HG02884 (cell line): ENCODE results near the gene HLA-DOB.

Experiments used
- ATAC-seq: cut with Tn5 transposase; IDR thresholded peaks from one replicate; pipeline ENCODE4 v1.9.1; 2021; ENCODE audit warnings: mild to moderate bottlenecking, moderate library complexity; ENCODE audit not compliant: unreplicated experiment

Gene HLA-DOB

DNA sequence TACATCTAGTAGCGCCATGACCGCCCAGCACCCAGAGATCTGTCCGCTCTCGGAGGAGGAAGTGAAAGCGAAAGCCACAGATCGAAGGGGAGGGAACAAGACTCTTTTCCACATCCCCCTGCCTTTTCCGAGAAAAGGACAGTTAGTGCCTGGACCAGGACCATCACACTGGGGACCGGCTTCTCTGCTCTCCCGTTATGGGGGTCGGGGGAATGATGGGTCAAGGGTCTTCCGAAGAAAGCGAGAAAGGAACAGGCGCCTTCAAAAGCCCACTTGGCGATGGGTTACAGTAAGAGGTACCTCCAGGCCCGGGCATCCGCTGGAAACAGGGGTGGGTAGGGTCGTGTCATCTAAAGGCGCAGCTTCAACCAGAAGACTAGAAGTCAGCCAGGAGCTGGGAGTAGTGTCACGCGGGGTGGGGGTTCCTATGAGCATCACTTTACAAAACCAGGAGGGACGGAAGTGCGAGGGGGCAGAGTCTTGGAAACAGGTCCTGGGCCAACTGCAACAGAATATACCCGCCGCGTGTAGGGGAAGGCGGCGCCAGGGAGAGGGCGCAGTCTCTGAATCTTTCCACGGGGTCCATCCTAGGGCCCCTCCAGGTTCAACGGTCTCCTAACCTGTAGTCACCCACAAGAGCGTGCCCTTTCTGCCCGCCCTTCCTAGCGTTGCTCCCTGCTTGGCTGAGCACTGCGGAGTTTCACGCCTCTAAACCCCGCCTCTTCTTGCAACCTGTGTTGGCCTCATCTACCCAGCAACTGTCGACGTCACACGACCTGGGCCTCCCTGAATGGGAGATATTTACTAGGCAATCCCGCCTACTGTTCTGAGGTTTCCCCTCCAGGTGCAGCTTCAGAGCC lies 27.4 kb upstream of the HLA-DOB start, which contains the start of gene PSMB8:
Gene PSMB8, minus strand, starts transcription at position 69 of the 860 bp plus-strand sequence. Its CDS starts 51 bp downstream, at position 18.
- peak; percentile 61 for ATAC-seq

DNA sequence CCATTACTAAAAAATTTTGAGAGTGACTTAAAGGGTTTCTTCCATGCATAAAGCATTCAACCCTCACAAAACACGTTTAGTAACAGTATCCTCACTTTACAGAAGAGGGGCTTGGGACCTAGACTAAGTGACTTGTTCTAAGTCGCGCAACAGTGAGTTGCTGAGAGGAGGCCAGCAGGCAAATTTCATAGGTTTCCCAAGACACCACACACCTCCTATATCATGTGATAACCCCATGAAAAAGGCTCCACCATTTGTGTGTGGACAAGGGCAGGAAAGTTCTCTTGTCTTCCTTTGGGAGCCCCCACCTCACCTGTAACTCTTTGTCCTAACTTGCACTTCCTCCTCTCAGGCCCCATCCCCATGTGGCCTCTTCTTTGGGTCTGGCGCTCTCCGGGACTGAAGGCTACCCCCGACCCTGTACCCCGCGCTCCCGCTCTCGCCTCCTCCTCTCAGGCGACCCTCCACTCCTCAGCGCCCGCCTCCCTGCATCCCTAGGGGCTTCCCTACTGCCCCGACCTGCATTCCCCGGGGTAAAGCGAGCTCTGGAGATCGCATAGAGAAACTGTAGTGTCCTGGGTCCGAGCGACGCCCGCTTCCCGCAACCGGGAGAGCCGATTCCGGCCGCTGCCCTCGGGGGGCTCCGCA lies 26.7 kb upstream of the HLA-DOB start:
- no peak for ATAC-seq

DNA sequence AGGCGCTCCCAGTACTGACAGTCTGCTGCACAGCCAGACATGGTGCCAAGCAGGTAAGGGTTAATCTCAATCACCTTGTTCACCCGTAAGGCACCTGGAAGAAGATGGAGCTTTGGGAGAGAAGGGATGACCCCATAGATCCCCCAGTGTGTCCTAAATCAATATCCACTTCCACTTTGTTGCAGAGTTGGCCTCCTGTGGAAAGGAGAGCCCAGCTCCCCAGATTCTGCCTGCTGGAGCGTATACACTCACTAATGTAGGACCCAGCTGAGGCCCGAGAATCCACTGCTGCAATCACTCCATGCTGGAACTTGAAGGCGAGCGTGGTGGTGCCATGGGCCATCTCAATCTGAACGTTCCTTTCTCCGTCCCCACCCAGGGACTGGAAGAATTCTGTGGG lies 25.9 kb upstream of the HLA-DOB start:
- ATAC-seq = no peak

DNA sequence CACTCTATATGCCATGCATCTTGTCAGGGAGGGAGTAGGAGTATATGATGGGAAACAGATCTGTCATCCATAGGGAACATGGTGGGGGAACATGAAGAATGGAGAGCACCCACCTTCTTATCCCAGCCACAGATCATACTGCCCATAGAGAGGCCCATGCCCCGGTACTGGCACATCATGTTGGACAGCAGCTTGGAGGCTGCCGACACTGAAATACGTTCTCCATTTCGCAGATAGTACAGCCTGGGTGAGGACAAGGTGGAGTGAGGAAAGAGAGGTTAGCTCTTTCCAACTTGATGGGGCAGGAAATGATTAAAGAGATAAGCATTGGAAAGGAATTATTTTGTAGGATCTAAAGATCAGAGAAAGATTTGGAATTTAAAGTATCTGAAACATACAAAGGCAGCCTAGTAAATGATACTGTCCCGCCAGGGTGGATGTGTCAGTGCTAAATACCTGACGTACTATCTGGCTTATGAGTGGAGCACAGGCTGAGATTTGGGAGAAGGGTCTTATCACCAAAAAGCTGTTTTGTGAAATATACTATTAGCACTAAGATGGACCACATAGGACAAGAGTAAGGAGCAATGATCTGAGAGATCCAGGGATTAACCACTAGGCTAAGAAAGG lies 25.3 kb upstream of the HLA-DOB start:
- ATAC-seq = no peak

DNA sequence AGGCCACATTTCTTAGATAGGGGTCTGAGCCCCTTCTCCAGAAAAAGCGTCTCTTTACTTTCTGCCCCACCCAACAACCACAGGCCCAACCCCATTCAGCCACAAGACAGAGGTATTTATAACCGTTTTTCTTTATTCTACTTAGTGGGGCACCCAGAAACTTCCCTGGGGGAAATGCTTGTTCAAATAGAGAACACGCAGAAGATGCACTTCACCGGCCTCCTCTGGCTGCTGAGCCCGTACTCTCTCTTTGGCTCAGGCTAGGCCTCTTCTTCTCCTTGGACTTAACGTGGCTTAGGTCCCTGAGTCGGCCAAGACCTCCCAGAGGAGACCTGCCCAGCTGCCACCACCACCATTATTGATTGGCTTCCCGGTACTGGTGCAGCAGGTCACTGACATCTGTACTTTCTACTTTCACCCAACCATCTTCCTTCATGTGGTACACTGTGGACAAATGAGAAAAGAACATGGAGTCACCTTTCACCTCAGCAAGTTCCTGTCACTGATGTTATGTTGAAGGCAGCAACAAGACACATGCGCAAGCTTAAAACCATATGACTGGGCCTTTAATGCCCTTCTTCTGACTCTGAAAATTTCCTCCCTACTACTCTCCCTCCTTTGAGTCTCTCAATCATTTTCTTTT lies 23.9 kb upstream of the HLA-DOB start:
- no peak for ATAC-seq

DNA sequence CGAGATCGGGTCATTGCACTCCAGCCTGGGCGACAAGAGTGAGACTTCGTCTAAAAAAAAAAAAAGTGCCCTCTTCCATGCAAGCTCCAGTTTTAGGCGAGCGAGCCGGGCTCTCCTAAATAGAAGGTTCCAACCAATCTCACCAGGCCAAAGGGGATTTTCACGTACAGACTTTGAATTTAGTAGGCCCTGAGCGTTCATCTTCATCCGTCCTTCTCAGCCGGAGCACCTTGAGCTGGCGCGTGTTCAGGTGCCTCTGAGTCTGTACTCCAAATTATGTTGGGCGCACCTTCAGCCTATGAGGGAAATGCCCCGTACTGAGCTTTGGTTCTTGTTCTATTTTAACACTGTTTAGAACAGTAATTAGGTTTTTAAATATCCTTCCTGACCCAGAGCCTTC lies 22.6 kb upstream of the HLA-DOB start:
- ATAC-seq = no peak

DNA sequence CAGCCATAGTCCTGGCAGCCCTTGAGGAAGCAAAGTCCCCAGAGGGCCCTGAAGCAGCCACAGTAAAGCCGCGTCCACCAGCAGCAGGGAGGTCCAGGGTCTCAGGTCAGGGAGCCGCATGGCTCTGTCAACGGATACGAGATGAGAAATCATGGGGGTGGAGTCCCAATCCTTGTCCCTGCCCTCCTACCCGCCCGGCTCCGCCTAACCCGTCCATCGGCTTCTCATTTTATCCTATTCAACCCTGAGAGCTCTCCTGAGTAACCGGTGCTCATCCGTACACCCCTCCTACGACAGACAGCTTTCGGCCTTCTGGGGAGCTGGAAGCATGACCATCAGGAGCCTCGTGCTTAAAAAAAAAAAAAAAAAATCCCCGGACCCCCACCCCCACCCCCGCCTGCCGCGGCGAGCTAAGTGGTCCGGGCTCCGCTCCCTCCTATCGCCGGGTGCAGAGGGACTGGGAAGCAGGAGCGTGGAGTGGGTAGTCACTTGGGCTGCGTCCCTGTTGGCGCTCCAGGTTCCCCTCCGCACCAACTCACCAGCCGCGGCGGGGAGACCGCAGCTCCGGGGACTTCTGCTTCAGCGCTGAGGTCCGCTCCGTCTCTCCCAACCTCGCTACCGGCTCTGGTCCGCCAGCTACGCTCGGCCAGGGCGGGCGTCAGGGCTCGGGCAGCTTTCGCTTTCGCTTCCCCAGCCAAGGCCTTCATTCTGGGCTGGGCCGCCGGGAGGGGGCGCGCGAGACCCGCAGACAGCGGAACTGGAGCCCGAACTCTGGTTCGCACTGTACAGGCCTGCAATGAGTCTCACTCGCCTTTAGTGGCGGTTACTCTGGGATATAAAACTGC lies 21.5 kb upstream of the HLA-DOB start, which contains the start of gene TAP2:
Gene TAP2, minus strand, starts transcription at position 626 of the 845 bp plus-strand sequence. Its CDS starts 506 bp downstream, at position 120.
- peak; percentile 56 for ATAC-seq

DNA sequence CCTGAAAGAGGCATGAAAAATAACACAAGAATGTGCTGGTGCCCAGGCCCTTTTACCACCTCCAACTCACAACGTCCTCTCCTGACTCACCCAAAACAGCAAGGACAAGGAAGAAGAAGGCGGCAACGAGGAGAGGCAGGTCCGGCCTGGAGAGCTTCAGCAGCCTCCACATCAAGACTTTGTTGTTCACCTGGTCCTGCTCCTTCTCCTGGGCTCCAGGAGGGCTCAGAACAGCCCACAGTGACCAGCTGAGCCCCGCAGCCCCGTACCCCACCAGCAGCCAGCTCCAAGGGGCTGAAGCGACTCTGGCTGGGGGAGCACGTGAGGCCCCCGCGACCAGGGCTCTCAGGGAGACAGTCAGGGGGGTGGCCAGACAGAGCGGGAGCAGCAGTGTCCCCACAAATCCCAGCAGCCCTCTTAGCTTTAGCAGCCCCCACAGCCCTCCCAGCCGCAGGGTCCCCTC lies 20.9 kb upstream of the HLA-DOB start:
- ATAC-seq = no peak

DNA sequence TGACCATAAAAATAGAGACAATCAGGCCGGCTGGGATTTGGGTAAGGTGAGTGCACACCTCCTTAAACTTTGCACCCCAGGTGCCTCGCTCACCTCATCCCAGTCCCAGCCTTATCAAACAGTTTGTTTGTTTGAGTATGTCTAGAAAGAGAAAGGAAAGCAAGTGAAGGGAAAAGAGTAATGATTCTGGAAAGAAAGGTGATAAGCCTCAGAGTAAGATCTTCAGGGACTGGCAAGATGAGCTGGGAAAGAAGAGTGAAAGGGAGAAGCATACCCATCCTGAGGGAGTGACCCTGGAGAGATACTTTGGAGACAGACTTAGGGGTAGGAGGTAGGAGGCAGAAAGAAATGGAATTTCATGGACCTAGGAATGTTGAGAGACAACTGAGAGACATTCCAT lies 20.1 kb upstream of the HLA-DOB start:
- ATAC-seq = no peak

DNA sequence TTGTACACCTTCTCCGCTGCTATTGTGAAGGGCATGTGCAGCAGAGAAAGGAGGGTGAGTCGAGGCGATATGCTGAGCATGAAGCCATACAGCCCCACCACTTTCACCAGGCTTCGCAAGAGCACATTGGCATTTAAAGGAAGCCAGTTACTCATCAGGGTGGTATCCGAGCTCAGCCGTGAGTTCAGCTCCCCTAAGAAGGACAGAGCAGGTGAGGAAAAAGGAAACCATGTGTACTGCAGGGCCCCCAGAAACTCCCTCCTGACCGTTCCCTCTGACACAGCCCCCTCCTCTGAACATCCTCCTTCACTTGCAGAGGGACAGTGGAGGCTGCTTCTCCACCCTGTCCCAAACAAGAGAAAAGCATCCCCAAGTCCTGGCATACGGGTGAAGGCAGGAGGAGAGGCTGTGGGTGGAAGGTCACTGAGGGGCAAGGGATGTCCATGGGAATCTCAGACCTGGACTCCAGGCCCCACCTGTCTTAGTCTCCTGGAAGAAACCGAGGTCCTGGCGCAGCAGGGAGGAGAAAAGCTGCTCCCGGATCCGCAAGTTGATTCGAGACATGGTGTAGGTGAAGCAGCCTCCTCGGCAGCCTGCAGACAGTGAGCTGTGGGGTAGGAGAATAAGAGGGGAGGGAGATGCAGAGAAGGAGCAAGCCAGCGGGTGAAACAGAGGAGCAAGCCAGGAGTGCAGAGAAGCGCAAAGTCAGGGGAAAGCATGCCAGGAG lies 18.5 kb upstream of the HLA-DOB start:
- ATAC-seq = no peak

DNA sequence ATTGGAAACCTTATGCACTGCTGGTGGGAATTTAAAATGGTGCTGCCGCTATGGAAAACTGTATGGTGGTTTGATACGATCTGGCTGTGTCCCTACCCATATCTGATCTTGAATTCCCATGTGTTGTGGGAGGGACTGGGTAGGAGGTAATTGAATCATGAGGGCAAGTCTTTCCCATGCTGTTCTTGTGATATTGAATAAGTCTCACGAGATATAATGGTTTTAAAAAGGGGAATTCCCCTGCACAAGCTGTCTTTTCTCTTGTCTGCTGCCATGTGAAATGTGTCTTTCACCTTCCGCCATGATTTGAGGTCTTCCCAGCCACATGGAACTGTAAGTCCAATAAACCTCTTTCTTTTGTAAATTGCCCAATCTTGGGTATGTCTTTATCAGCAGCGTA lies 16.9 kb upstream of the HLA-DOB start:
- ATAC-seq = no peak

DNA sequence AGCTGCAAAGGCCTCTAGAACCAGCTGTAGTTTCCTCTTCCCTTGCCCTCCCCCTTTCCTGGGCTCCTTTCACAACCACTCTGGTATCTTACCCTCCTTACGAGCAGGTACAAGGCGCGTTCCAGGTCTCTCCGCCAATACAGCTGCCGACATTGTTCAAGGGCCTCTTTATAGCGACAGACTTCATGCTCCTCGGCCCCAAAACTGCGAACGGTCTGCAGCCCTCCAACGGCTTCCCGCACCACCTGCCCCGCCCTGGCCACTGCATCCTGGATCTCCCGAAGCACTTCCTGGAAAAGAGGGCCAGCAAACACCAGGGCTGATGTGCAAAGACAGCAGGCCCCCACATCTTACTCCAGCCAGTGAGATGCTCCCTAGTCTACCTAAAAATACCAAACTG lies 15.7 kb upstream of the HLA-DOB start:
- no peak for ATAC-seq

DNA sequence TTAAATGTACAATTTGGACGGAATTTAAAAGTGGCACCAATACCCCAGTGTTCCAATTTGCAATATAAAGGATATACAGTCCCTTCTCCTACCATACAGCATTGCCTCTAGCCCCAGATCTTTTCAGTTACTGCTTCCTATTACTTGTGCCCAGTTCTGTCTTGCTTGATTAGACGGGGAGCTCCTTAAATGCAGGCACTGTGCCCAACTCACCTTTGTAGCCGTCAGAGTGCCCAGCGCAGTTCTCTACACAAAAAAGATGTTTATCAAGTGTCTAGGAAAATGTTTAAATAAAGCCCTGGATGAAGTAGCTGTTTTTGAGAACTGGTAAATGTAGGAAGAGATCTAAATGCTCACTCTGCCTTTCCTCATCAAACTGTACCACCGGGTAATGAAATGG lies 14.1 kb upstream of the HLA-DOB start:
- ATAC-seq = no peak

DNA sequence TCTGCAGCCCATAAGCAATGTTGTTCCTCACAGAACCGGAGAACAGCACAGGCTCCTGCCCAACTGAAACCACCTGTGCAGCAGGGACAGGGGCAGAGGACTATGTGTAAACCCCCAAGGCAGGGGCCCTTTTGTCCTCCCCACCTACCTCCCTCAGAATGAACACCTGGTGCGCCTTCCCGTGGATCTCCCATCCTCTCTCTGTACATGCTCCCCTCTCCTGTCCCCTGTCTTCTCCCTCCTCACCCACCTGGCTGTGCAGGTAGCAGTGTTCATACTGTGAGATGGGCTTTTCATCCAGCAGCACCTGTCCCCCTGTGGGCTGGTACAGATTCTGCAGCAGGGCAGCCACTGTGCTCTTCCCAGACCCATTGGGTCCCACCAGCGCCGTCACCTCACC lies 13.2 kb upstream of the HLA-DOB start:
- no peak for ATAC-seq

DNA sequence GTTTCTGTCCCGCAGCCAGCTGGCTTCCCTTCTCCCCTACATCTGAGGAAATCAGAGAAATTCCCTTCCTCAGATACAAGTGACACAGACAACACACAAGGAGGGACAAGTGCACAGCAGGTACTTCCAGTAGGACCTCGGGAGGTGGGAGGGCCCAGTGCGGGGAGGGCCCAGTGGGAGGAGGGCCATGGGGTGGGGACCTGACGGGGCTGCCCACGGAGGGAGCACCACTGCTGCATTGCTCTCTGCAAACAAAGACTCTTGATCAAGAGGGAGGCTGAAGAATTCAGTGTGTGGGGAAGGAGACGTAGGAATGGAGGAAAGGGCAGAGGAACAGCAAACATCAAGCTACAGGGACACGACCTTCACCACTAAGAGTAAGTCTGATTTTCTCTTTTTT lies 12.7 kb upstream of the HLA-DOB start:
- no peak for ATAC-seq

DNA sequence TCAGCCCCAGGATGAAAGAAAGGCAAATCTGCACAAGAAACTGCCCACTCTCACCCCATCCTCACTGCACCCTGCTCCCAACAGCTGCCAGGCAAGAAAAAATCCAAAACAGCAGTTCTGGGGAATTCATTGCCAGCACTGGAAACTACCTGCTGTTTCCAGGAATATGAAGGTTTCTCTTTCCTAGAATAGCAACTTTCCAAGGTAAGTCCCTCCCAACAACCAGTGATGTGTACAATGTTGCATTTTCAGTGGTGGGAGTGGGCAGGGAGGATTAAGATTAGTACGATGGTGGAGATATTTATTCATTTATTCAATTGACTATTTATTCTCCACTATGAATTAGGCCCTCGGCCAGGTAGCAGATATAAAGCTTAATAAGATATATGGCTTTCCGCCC lies 10.2 kb upstream of the HLA-DOB start:
- no peak for ATAC-seq

DNA sequence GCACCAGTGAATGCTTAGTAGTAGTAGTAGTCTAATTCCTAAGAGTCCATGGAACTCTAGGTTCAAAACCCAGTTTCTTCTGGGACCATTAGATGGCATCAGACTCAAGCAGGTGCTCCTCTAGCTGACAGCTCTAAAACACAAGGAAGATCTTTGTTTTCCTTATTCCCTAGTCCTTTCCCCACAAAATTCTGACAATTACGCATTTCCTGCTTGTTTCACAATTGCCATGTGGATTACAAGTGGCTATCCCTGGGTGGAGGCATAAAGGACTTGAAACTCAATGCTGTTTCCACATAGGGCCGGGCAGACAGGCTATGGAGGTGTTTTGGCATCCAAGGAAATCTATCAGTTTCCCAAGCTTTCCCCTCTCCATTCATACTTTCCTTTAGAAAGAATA lies 9.2 kb upstream of the HLA-DOB start:
- no peak for ATAC-seq

DNA sequence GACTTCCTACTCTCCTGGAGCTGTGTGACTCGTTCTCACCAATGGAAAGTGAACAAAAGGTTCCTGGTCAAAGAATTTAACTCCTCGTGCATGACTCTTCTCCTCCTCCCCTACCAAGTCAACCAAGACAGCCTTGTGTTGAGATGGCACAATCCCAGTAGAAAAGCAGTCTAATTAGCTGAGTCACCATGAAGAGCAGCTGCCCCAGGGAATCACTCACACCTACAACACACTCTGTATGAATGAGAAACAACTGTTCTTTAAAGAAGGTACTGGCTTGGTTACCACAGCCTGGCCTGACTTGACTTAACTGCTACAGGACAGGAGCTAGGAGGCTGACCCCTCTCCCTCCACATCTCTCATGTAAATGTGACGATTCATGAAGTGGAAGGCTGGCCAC lies 2.9 kb upstream of the HLA-DOB start:
- ATAC-seq = no peak

DNA sequence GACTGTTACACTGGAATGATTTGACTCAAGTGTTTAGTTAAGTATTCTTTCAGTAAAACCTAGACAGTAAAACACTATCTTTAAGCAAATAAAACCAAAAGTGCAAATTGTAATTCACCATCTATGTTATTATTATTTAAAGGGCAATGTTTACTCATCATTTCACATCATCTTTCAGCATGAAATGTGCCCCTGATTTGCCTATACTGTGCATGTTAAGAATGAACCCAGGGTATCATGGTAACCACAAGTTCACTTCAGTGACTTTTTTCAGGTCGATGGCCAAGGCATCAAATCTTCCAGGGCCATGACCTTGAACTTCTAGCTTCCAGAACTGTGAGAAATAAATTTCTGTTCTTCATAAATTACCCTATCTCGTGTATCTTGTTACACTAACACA lies 2.1 kb upstream of the HLA-DOB start:
- ATAC-seq = no peak

DNA sequence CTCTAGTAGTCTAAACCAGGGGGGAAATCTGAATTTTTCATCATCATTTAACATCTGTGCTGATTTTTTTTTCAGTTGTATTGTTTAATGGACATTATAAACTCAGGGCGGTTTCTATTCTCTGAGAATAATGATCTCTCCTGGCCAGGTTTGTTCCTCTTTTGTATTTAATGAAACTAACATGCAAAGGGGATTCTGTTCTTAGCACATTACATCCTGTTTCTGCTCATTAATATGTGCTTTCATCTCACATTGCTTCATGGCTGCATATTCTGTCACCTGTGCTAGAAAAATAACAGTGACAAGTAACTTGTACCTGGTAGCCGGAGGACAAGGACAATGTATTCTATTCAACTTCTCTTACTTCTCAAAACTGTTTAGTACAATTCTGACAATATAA lies 806 bp downstream of the HLA-DOB start:
- no peak for ATAC-seq
